Nephron (organoid): Measurements from ENCODE around the gene WDFY3.
A peak's percentile ranks its signal among the peaks of the same experiment; 100 is the strongest.

Experiments used
- H3K27ac Mint-ChIP-seq, 3 experiments: 2 replicates each; pipeline ENCODE4 v1.8.0; 2020; ENCODE audit warnings: mixed read lengths in 3 of 3, mild to moderate bottlenecking in 2 of 3, moderate library complexity in 1 of 3
- H3K27me3 Mint-ChIP-seq: 2 replicates; pipeline ENCODE4 v1.8.0; 2021; ENCODE audit warnings: low read depth, mild to moderate bottlenecking, moderate library complexity, mixed read lengths
- H3K36me3 Mint-ChIP-seq: 2 replicates; pipeline ENCODE4 v1.8.0; 2020; ENCODE audit warnings: low read depth, mixed read lengths
- H3K4me1 Mint-ChIP-seq: 2 replicates; pipeline ENCODE4 v1.8.0; 2020; ENCODE audit warnings: mixed read lengths
- H3K4me3 Mint-ChIP-seq, 3 experiments: 2 replicates each; pipeline ENCODE4 v1.8.0; 2020; ENCODE audit warnings: mild to moderate bottlenecking in 3 of 3, mixed read lengths in 3 of 3, moderate library complexity in 2 of 3
- H3K9me3 Mint-ChIP-seq: 2 replicates; pipeline ENCODE4 v1.8.0; 2020; ENCODE audit warnings: mixed read lengths
- TF ChIP-seq, protein P1 (sequence below), 3 experiments: fragments of 200-600 bp; sonication (generic); IDR thresholded peaks; one replicate each; pipeline ENCODE4 v1.5.0; 2021; ENCODE audit warnings: antibody characterized with exemption in 3 of 3; ENCODE audit not compliant: unreplicated experiment in 3 of 3

WDFY3 gene

GRCh38 chr4:84965553-84966381 lies 723 bp downstream of the WDFY3 start:
- H3K4me3 Mint-ChIP-seq, result peak overlapping the region; percentile 91 to 97 (median 96)
- H3K36me3 Mint-ChIP-seq, result peaks cover 14% of the 10 kb centered on the region
- peak overlapping the region; percentile 89 to 99 (median 98) for H3K27ac Mint-ChIP-seq
- H3K27me3 Mint-ChIP-seq, result no peaks in the 10 kb centered on the region
- peaks cover 23% of the 10 kb centered on the region for H3K4me1 Mint-ChIP-seq
- H3K9me3 Mint-ChIP-seq, result no peaks in the 10 kb centered on the region
- TF ChIP-seq, protein P1, sequence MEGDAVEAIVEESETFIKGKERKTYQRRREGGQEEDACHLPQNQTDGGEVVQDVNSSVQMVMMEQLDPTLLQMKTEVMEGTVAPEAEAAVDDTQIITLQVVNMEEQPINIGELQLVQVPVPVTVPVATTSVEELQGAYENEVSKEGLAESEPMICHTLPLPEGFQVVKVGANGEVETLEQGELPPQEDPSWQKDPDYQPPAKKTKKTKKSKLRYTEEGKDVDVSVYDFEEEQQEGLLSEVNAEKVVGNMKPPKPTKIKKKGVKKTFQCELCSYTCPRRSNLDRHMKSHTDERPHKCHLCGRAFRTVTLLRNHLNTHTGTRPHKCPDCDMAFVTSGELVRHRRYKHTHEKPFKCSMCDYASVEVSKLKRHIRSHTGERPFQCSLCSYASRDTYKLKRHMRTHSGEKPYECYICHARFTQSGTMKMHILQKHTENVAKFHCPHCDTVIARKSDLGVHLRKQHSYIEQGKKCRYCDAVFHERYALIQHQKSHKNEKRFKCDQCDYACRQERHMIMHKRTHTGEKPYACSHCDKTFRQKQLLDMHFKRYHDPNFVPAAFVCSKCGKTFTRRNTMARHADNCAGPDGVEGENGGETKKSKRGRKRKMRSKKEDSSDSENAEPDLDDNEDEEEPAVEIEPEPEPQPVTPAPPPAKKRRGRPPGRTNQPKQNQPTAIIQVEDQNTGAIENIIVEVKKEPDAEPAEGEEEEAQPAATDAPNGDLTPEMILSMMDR (IDR thresholded peaks at IDR 0.05; ENCODE audit: unreplicated experiment in 3 of 3), result peak in 1 of 3 experiments; percentile 22

- peak overlapping the region; percentile 89 to 98 (median 90) for H3K27ac Mint-ChIP-seq
- TF ChIP-seq, protein P1 (IDR thresholded peaks at IDR 0.05; ENCODE audit: unreplicated experiment in 3 of 3), result no peak
Measured at GRCh38 chr4:84964995-84965552, 1.4 kb downstream of the WDFY3 start.

GRCh38 chr4:84962102-84962501 lies 4.4 kb downstream of the WDFY3 start:
- Mint-ChIP-seq H3K36me3 (peaks cover 14% of the 10 kb centered on the region), H3K27me3 (no peaks in the 10 kb centered on the region), H3K4me1 (peaks cover 50% of the 10 kb centered on the region), H3K4me3 (peak overlapping the region; percentile 57 to 70 (median 58)), H3K9me3 (no peaks in the 10 kb centered on the region), H3K27ac (peak overlapping the region in 1 of 3 experiments; percentile 59)
- TF ChIP-seq, protein P1 (IDR thresholded peaks at IDR 0.05; ENCODE audit: unreplicated experiment in 3 of 3), result no peak

More at GRCh38 chr4:84964995-84965552, 1.4 kb downstream of the WDFY3 start:
- Mint-ChIP-seq H3K4me3 (peak overlapping the region; percentile 88 to 96 (median 91)), H3K4me1 (peaks cover 30% of the 10 kb centered on the region), H3K9me3 (no peaks in the 10 kb centered on the region), H3K36me3 (peaks cover 14% of the 10 kb centered on the region), H3K27me3 (no peaks in the 10 kb centered on the region)

- peaks cover 7% of the 10 kb centered on the region for H3K36me3 Mint-ChIP-seq
- no peak overlapping the region for H3K4me3 Mint-ChIP-seq
- H3K27ac Mint-ChIP-seq, result peak overlapping the region; percentile 17 to 83 (median 32)
- H3K27me3 Mint-ChIP-seq, result no peaks in the 10 kb centered on the region
- TF ChIP-seq, protein P1 (IDR thresholded peaks at IDR 0.05; ENCODE audit: unreplicated experiment in 3 of 3), result no peak
- peaks cover 47% of the 10 kb centered on the region for H3K4me1 Mint-ChIP-seq
- H3K9me3 Mint-ChIP-seq, result no peaks in the 10 kb centered on the region
Measured at GRCh38 chr4:84958434-84958833, 8.1 kb downstream of the WDFY3 start.

GRCh38 chr4:84957514-84958420 lies 8.7 kb downstream of the WDFY3 start:
- TF ChIP-seq, protein P1 (IDR thresholded peaks at IDR 0.05; ENCODE audit: unreplicated experiment in 3 of 3), result no peak
- H3K4me3 Mint-ChIP-seq, result peak overlapping the region in 1 of 3 experiments; percentile 14
- H3K9me3 Mint-ChIP-seq, result no peaks in the 10 kb centered on the region
- H3K27ac Mint-ChIP-seq, result peak overlapping the region; percentile 76 to 87 (median 83)
- no peaks in the 10 kb centered on the region for H3K27me3 Mint-ChIP-seq
- H3K4me1 Mint-ChIP-seq, result peaks cover 47% of the 10 kb centered on the region
- peaks cover 5% of the 10 kb centered on the region for H3K36me3 Mint-ChIP-seq
